BLaER1 (cell line): ENCODE measurements around the gene KCNJ12.

Experiments used
- H3K27ac ChIP-seq: shearing (Covaris generic); formaldehyde crosslinking; 2 replicates; pipeline ENCODE4 v1.8.1; 2022
- H3K27me3 ChIP-seq: shearing (Covaris generic); formaldehyde crosslinking; 2 replicates; pipeline ENCODE4 v1.8.1; 2022
- H3K36me3 ChIP-seq: shearing (Covaris generic); formaldehyde crosslinking; 2 replicates; pipeline ENCODE4 v1.8.1; 2022
- H3K4me1 ChIP-seq: shearing (Covaris generic); formaldehyde crosslinking; 2 replicates; pipeline ENCODE4 v1.8.1; 2022
- H3K4me2 ChIP-seq: shearing (Covaris generic); formaldehyde crosslinking; 2 replicates; pipeline ENCODE4 v1.8.1; 2022
- H3K4me3 ChIP-seq: shearing (Covaris generic); formaldehyde crosslinking; 2 replicates; pipeline ENCODE4 v1.8.1; 2022
- H3K9ac ChIP-seq: shearing (Covaris generic); formaldehyde crosslinking; 2 replicates; pipeline ENCODE4 v1.8.1; 2022
- H3K9me3 ChIP-seq: shearing (Covaris generic); formaldehyde crosslinking; 2 replicates; pipeline ENCODE4 v1.8.1; 2022
- H4K20me1 ChIP-seq: shearing (Covaris generic); formaldehyde crosslinking; 2 replicates; pipeline ENCODE4 v1.8.1; 2022
- Cebpa-rat ChIP-seq: shearing (Covaris generic); IDR thresholded peaks from 2 replicates; pipeline ENCODE4 v1.8.1; 2022

The KCNJ12 gene

GRCh38 chr17:21467739-21468490, 91.8 kb downstream of the KCNJ12 start:
- Histone ChIP-seq H3K4me2 (peak overlapping the region; percentile 26), H3K27me3 (peaks cover 36% of the 10 kb centered on the region), H4K20me1 (no peaks in the 10 kb centered on the region), H3K9ac (no peak overlapping the region), H3K36me3 (no peaks in the 10 kb centered on the region), H3K4me3 (no peak overlapping the region), H3K9me3 (no peaks in the 10 kb centered on the region), H3K4me1 (peaks cover 27% of the 10 kb centered on the region), H3K27ac (no peak overlapping the region)
- no peak for TF ChIP-seq Cebpa-rat
